HG03025 (cell line): ENCODE measurements around the gene ARID1B.
A peak's percentile ranks its signal among the peaks of the same experiment; 100 is the strongest.

Experiments
- ATAC-seq: cut with Tn5 transposase; IDR thresholded peaks from one replicate; pipeline ENCODE4 v1.9.1; 2021; ENCODE audit warnings: mild to moderate bottlenecking, moderate library complexity; ENCODE audit not compliant: unreplicated experiment, low FRiP score

Gene ARID1B

GRCh38 chr6:156773935-156774852 is 3.0 kb upstream of the ARID1B start:
- ATAC-seq = no peak

- ATAC-seq = no peak
These were observed 2.2 kb upstream of the ARID1B start for GRCh38 chr6:156774863-156775405.

GRCh38 chr6:156775717-156776116 is 1.5 kb upstream of the ARID1B start:
- ATAC-seq = no peak

- ATAC-seq = no peak
These were observed 723 bp upstream of the ARID1B start for GRCh38 chr6:156776470-156776839.

GRCh38 chr6:156777577-156778453 is 637 bp downstream of the ARID1B start:
- peak; percentile 12 for ATAC-seq

GRCh38 chr6:156778454-156779205 is 1.5 kb downstream of the ARID1B start:
- no peak for ATAC-seq

- no peak for ATAC-seq
These were observed 2.3 kb downstream of the ARID1B start for GRCh38 chr6:156779206-156780094.

- peak; percentile 27 for ATAC-seq
These were observed 3.0 kb downstream of the ARID1B start for GRCh38 chr6:156780102-156780641.

GRCh38 chr6:156780962-156781853 is 4.0 kb downstream of the ARID1B start:
- ATAC-seq = no peak

- no peak for ATAC-seq
These were observed 4.9 kb downstream of the ARID1B start for GRCh38 chr6:156781861-156782631.

- no peak for ATAC-seq
These were observed 5.6 kb downstream of the ARID1B start for GRCh38 chr6:156782691-156783320.

- no peak for ATAC-seq
These were observed 6.8 kb downstream of the ARID1B start for GRCh38 chr6:156783958-156784357.

GRCh38 chr6:156786652-156787051 is 9.5 kb downstream of the ARID1B start:
- ATAC-seq = no peak

GRCh38 chr6:156787569-156788492 is 10.7 kb downstream of the ARID1B start:
- no peak for ATAC-seq

GRCh38 chr6:156789081-156789943 is 12.1 kb downstream of the ARID1B start:
- ATAC-seq = no peak
